EH (cell line): Measurements from ENCODE around the gene MYBPC1.
"Not testable (repeated sequence)": the region's sequence is repeated elsewhere in the genome, so short reads cannot be mapped to it uniquely, and the experiment has no call there.

ENCODE experiments used
- DNase-seq: peaks from one replicate; pipeline ENCODE4 v3.0.0-alpha.2; 2015; ENCODE audit warnings: low read depth

MYBPC1 gene

GRCh38 chr12:101653503-101653902 lies 58.7 kb downstream of the MYBPC1 start:
- DNase-seq = no peak

GRCh38 chr12:101654442-101654841 lies 59.7 kb downstream of the MYBPC1 start:
- DNase-seq = no peak

GRCh38 chr12:101655393-101655792 lies 60.6 kb downstream of the MYBPC1 start:
- DNase-seq = no peak

- not testable (repeated sequence) for DNase-seq
These were observed 65.9 kb downstream of the MYBPC1 start for GRCh38 chr12:101660662-101661061.

GRCh38 chr12:101663298-101663697 lies 68.5 kb downstream of the MYBPC1 start:
- DNase-seq = no peak

GRCh38 chr12:101664992-101665391 lies 70.2 kb downstream of the MYBPC1 start:
- DNase-seq = no peak

GRCh38 chr12:101666052-101666728 lies 71.4 kb downstream of the MYBPC1 start:
- no peak for DNase-seq

GRCh38 chr12:101667591-101667990 lies 72.8 kb downstream of the MYBPC1 start:
- no peak for DNase-seq

- peak; percentile 49 for DNase-seq
These were observed 75.4 kb downstream of the MYBPC1 start for GRCh38 chr12:101670007-101670671.

GRCh38 chr12:101671157-101671791 lies 76.5 kb downstream of the MYBPC1 start:
- DNase-seq = no peak

- DNase-seq = no peak
These were observed 77.1 kb downstream of the MYBPC1 start for GRCh38 chr12:101671833-101672232.

- no peak for DNase-seq
These were observed 80.8 kb downstream of the MYBPC1 start for GRCh38 chr12:101675555-101675954.

GRCh38 chr12:101676497-101676896 lies 81.7 kb downstream of the MYBPC1 start:
- DNase-seq = not testable (repeated sequence)

GRCh38 chr12:101678081-101678480 lies 83.3 kb downstream of the MYBPC1 start:
- DNase-seq = no peak

GRCh38 chr12:101680240-101680639 lies 85.5 kb downstream of the MYBPC1 start:
- DNase-seq = no peak

- no peak for DNase-seq
These were observed 85.9 kb downstream of the MYBPC1 start for GRCh38 chr12:101680647-101681046.

GRCh38 chr12:101681627-101682026 lies 86.9 kb downstream of the MYBPC1 start:
- not testable (repeated sequence) for DNase-seq

- DNase-seq = peak; percentile 20
These were observed 90.3 kb downstream of the MYBPC1 start for GRCh38 chr12:101685092-101685491.

- DNase-seq = no peak
These were observed 91.4 kb downstream of the MYBPC1 start for GRCh38 chr12:101686176-101686575.

- DNase-seq = no peak
These were observed 95.8 kb downstream of the MYBPC1 start for GRCh38 chr12:101690544-101691098.

GRCh38 chr12:101691503-101692096 lies 96.8 kb downstream of the MYBPC1 start:
- DNase-seq = no peak

GRCh38 chr12:101694297-101694848 lies 99.6 kb downstream of the MYBPC1 start:
- DNase-seq = no peak
